SK-N-SH (cell line): ENCODE data around the gene PCDHGC5. TPM values are rescaled to one million over a fixed set of nuclear protein-coding genes. Genes with fewer than 3 reads are reported as not detected.

Experiments
- ELF1 ChIP-seq: IDR thresholded peaks from 2 replicates; pipeline ENCODE4 v1.4.0; 2012
- EP300 ChIP-seq, 2 experiments: IDR thresholded peaks; 2 replicates each; pipeline versions ENCODE4 v1.4.0 to v1.6.1; 2012; ENCODE audit warnings: borderline replicate concordance in 1 of 2, low read depth in 1 of 2, low read length in 1 of 2
- FOSL2 ChIP-seq: IDR thresholded peaks from 2 replicates; pipeline ENCODE4 v1.4.0; 2012; ENCODE audit warnings: low read depth, mild to moderate bottlenecking, moderate library complexity, borderline replicate concordance
- FOXJ3 ChIP-seq: sonication (generic); formaldehyde crosslinking; IDR thresholded peaks from 2 replicates; pipeline ENCODE4 v1.5.1; 2020; ENCODE audit warnings: mild to moderate bottlenecking, missing genetic modification reagents
- FOXM1 ChIP-seq: IDR thresholded peaks from 2 replicates; pipeline ENCODE4 v1.4.0; 2012; ENCODE audit warnings: low read depth, mild to moderate bottlenecking
- GABPA ChIP-seq: IDR thresholded peaks from 2 replicates; pipeline ENCODE4 v1.4.0; 2012; ENCODE audit warnings: low read depth, mild to moderate bottlenecking
- GATA2 ChIP-seq: sonication (generic); formaldehyde crosslinking; IDR thresholded peaks from 2 replicates; pipeline ENCODE4 v1.5.0; 2020; ENCODE audit warnings: mild to moderate bottlenecking, missing genetic modification reagents
- MXI1 ChIP-seq: IDR thresholded peaks from 2 replicates; pipeline ENCODE4 v1.6.1; 2012; ENCODE audit warnings: mild to moderate bottlenecking, low read depth, low read length, improper control_type of control experiment
- NRF1 ChIP-seq: IDR thresholded peaks from 2 replicates; pipeline ENCODE4 v1.6.1; 2012; ENCODE audit warnings: low read depth, mild to moderate bottlenecking, low read length
- RAD21 ChIP-seq: IDR thresholded peaks from 2 replicates; pipeline ENCODE4 v1.6.1; 2012; ENCODE audit warnings: mild to moderate bottlenecking, low read length
- RFX5 ChIP-seq: IDR thresholded peaks from 2 replicates; pipeline ENCODE4 v1.6.1; 2012; ENCODE audit warnings: mild to moderate bottlenecking, improper control_type of control experiment, low read length
- SIN3A ChIP-seq: IDR thresholded peaks from 2 replicates; pipeline ENCODE4 v1.6.1; 2012; ENCODE audit warnings: low read depth, mild to moderate bottlenecking, low read length, moderate library complexity, borderline replicate concordance
- SMC3 ChIP-seq: IDR thresholded peaks from 2 replicates; pipeline ENCODE4 v1.6.1; 2012; ENCODE audit warnings: low read depth, low read length, improper control_type of control experiment
- TAF1 ChIP-seq: IDR thresholded peaks from 2 replicates; pipeline ENCODE4 v1.6.1; 2012; ENCODE audit warnings: low read depth, mild to moderate bottlenecking, low read length, moderate library complexity, borderline replicate concordance
- TCF12 ChIP-seq: IDR thresholded peaks from 2 replicates; pipeline ENCODE4 v1.4.0; 2012
- TEAD4 ChIP-seq: IDR thresholded peaks from 2 replicates; pipeline ENCODE4 v1.4.0; 2012; ENCODE audit warnings: mild to moderate bottlenecking, borderline replicate concordance; ENCODE audit not compliant: insufficient read depth
- polyA plus RNA-seq, 3 experiments: library from polyadenylated mRNA; depleted of rRNA; stranded (reverse); fragments of >200 nt; gene quantifications; 2 replicates each; pipeline ENCODE4 v1.2.3, GENCODE V29; 2012
- TF ChIP-seq, protein P1 (sequence below): IDR thresholded peaks from 2 replicates; pipeline ENCODE4 v1.4.0; 2012; ENCODE audit warnings: low read depth, borderline replicate concordance
- TF ChIP-seq, protein P2 (sequence below): IDR thresholded peaks from 2 replicates; pipeline ENCODE4 v1.6.1; 2012; ENCODE audit warnings: mild to moderate bottlenecking, low read depth, low read length, moderate library complexity
- TF ChIP-seq, protein P3 (sequence below): IDR thresholded peaks from 2 replicates; pipeline ENCODE4; 2012
- TF ChIP-seq, protein P4 (sequence below): fragments of 150-350 bp; IDR thresholded peaks from 2 replicates; pipeline ENCODE4 v1.6.1; 2016; ENCODE audit warnings: mild to moderate bottlenecking, low read depth, low read length
- TF ChIP-seq, protein P5 (sequence below): IDR thresholded peaks from 2 replicates; pipeline ENCODE4 v1.4.0; 2012; ENCODE audit warnings: low read depth, borderline replicate concordance

PCDHGC5 gene
- polyA plus RNA-seq, 1 of the 3 experiments (the other 2 are of a cell fraction), result 2.0 TPM

DNA sequence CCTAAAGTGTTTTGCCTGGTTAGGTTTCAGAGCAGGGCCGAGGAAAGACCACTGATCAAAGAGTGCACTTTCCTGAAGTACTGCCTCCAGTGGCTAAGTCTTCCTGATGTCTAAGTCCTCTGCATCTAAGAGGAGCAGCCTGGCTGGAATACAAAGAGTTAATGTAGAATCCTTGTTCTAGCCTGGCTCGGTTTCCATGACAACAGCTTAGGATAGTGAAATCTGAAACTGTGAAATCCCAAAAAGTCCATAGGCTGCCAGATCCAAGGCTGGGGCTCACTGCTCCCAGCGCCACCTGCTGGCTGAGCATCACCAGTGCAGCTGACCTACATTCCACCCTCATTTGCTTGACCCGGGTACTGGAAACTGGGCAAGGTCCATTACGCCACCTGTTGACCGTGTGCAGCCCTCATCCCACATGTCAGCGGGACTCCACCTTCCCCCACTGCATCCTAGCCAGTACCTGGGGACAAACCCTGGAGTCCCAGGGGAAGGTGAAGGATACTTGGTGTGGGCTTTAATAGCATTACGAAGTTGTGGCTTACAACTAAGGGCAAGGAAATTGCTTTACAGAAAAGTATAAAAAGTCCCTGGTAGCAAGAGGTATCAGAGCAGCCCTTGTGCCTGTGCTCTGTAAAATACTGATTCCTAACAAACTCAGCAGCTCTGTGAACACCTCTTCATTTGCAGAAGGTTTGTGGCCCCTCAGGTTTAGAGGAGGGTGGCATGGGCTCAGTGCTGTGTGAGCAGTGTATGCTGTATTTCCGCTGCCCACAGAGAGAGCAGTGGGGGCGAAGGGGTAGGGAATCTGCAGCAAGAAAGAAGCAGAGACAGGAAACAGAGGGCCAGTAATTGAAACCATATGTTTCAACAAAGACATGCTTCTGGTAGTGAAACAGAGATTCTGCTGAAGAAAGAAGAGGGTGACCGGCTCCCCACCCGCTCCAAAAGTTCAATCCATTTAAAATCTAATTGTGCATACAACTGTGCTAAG is 36.0 kb downstream of the PCDHGC5 start (continued):
- peak; percentile 99 for TF ChIP-seq SMC3
- no peak; the same call in 1 of the 2 replicates for TF ChIP-seq FOSL2
- TF ChIP-seq TAF1, result peak; percentile 33; the same call in 1 of the 2 replicates
- TF ChIP-seq GABPA, result no peak
- TF ChIP-seq FOXJ3 (CRISPR knock-in tag), result peak; percentile 50
- no peak for TF ChIP-seq FOXM1
- TF ChIP-seq, protein P1, sequence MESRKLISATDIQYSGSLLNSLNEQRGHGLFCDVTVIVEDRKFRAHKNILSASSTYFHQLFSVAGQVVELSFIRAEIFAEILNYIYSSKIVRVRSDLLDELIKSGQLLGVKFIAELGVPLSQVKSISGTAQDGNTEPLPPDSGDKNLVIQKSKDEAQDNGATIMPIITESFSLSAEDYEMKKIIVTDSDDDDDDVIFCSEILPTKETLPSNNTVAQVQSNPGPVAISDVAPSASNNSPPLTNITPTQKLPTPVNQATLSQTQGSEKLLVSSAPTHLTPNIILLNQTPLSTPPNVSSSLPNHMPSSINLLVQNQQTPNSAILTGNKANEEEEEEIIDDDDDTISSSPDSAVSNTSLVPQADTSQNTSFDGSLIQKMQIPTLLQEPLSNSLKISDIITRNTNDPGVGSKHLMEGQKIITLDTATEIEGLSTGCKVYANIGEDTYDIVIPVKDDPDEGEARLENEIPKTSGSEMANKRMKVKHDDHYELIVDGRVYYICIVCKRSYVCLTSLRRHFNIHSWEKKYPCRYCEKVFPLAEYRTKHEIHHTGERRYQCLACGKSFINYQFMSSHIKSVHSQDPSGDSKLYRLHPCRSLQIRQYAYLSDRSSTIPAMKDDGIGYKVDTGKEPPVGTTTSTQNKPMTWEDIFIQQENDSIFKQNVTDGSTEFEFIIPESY, result 0 out of 2 replicates have a peak, but pooled peaks have one; percentile 12
- TF ChIP-seq, protein P2, sequence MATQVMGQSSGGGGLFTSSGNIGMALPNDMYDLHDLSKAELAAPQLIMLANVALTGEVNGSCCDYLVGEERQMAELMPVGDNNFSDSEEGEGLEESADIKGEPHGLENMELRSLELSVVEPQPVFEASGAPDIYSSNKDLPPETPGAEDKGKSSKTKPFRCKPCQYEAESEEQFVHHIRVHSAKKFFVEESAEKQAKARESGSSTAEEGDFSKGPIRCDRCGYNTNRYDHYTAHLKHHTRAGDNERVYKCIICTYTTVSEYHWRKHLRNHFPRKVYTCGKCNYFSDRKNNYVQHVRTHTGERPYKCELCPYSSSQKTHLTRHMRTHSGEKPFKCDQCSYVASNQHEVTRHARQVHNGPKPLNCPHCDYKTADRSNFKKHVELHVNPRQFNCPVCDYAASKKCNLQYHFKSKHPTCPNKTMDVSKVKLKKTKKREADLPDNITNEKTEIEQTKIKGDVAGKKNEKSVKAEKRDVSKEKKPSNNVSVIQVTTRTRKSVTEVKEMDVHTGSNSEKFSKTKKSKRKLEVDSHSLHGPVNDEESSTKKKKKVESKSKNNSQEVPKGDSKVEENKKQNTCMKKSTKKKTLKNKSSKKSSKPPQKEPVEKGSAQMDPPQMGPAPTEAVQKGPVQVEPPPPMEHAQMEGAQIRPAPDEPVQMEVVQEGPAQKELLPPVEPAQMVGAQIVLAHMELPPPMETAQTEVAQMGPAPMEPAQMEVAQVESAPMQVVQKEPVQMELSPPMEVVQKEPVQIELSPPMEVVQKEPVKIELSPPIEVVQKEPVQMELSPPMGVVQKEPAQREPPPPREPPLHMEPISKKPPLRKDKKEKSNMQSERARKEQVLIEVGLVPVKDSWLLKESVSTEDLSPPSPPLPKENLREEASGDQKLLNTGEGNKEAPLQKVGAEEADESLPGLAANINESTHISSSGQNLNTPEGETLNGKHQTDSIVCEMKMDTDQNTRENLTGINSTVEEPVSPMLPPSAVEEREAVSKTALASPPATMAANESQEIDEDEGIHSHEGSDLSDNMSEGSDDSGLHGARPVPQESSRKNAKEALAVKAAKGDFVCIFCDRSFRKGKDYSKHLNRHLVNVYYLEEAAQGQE, result peak; percentile 46
- TF ChIP-seq NRF1, result no peak; the same call in 1 of the 2 replicates
- peak; percentile 81 to 86; a peak in 3 of 4 replicates for TF ChIP-seq EP300 (IDR thresholded peaks at IDR 0.05; ENCODE audit: borderline replicate concordance in 1 of 2, low read depth in 1 of 2, low read length in 1 of 2)
- peak; percentile 57; the same call in 1 of the 2 replicates for TF ChIP-seq TEAD4
- TF ChIP-seq RAD21, result peak; percentile 98
- no peak for TF ChIP-seq GATA2 (CRISPR knock-in tag)
- TF ChIP-seq, protein P3, sequence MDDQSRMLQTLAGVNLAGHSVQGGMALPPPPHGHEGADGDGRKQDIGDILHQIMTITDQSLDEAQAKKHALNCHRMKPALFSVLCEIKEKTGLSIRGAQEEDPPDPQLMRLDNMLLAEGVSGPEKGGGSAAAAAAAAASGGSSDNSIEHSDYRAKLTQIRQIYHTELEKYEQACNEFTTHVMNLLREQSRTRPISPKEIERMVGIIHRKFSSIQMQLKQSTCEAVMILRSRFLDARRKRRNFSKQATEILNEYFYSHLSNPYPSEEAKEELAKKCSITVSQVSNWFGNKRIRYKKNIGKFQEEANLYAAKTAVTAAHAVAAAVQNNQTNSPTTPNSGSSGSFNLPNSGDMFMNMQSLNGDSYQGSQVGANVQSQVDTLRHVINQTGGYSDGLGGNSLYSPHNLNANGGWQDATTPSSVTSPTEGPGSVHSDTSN, result peak; percentile 56; the same call in 1 of the 2 replicates
- peak; percentile 73; the same call in 1 of the 2 replicates for TF ChIP-seq SIN3A
- no peak for TF ChIP-seq ELF1
- peak; percentile 96 for TF ChIP-seq RFX5
- TF ChIP-seq, protein P4, sequence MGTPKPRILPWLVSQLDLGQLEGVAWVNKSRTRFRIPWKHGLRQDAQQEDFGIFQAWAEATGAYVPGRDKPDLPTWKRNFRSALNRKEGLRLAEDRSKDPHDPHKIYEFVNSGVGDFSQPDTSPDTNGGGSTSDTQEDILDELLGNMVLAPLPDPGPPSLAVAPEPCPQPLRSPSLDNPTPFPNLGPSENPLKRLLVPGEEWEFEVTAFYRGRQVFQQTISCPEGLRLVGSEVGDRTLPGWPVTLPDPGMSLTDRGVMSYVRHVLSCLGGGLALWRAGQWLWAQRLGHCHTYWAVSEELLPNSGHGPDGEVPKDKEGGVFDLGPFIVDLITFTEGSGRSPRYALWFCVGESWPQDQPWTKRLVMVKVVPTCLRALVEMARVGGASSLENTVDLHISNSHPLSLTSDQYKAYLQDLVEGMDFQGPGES, result no peak
- TF ChIP-seq, protein P5, sequence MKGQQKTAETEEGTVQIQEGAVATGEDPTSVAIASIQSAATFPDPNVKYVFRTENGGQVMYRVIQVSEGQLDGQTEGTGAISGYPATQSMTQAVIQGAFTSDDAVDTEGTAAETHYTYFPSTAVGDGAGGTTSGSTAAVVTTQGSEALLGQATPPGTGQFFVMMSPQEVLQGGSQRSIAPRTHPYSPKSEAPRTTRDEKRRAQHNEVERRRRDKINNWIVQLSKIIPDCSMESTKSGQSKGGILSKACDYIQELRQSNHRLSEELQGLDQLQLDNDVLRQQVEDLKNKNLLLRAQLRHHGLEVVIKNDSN, result no peak; the same call in 1 of the 2 replicates
- TF ChIP-seq TCF12, result peak; percentile 98
- TF ChIP-seq MXI1, result peak; percentile 73; the same call in 1 of the 2 replicates
